ENCODE results near the gene CCDC50. TPM values are rescaled to one million over a fixed set of nuclear protein-coding genes. Genes with fewer than 3 reads are reported as not detected.

Gene CCDC50
- total and polyA plus RNA-seq, 2 of the 8 experiments (the other 6 are each of a cell fraction or from before 2014, with no cell fraction given): 7.3 to 19.2 TPM

DNA sequence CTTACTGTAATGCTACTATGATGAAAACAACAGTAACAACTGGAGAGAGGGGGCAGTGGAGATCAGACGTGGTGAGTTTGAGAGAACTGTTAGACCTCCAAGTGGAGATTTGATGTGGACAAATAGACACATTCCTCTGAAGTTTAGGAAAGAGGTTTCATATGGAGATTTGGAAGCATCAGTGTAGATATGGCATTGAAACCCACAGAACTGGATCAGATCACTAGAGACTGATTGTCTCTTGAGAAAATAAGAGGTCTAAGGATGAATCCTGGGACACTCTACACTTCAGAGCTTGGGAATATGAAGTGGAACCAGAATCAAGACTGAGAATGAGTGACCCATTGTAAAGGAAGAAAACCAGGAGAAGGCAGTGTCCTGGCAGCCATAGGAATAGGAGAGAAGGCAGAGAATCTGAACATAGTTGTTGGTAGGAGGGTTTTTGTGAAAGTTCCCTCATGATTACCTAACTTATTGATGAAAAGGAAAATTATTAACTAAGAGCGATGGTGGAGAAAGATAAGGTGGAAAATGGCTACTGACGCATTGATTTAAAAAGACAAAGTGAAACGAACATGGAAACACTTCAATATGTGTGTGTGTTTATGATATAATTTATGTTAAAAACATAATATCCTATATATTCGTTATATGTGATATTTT lies 102.1 kb downstream of the CCDC50 start (continued):
- TF ChIP-seq, protein P1, sequence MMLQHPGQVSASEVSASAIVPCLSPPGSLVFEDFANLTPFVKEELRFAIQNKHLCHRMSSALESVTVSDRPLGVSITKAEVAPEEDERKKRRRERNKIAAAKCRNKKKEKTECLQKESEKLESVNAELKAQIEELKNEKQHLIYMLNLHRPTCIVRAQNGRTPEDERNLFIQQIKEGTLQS (IDR thresholded peaks at IDR 0.05; ENCODE audit: insufficient read depth, low read depth, low read length): no peak
- TF ChIP-seq, protein P2, sequence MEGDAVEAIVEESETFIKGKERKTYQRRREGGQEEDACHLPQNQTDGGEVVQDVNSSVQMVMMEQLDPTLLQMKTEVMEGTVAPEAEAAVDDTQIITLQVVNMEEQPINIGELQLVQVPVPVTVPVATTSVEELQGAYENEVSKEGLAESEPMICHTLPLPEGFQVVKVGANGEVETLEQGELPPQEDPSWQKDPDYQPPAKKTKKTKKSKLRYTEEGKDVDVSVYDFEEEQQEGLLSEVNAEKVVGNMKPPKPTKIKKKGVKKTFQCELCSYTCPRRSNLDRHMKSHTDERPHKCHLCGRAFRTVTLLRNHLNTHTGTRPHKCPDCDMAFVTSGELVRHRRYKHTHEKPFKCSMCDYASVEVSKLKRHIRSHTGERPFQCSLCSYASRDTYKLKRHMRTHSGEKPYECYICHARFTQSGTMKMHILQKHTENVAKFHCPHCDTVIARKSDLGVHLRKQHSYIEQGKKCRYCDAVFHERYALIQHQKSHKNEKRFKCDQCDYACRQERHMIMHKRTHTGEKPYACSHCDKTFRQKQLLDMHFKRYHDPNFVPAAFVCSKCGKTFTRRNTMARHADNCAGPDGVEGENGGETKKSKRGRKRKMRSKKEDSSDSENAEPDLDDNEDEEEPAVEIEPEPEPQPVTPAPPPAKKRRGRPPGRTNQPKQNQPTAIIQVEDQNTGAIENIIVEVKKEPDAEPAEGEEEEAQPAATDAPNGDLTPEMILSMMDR (IDR thresholded peaks at IDR 0.05; ENCODE audit: control extremely low read depth in 1 of 3, insufficient read depth in 1 of 3, low read depth in 1 of 3, low read length in 3 of 3): no peak
- no peak for TF ChIP-seq RFX5 (IDR thresholded peaks at IDR 0.05; ENCODE audit: borderline replicate concordance, low read depth, low read length)

Measured in H1 (cell line).